Right ventricle myocardium inferior (tissue), 1 donor: ENCODE data around the gene NKX2-3. TPM values are rescaled to one million over a fixed set of nuclear protein-coding genes. Genes with fewer than 3 reads are reported as not detected.

Experiments used
- ATAC-seq: fragments of 200-7000 bp; cut with Tn5 transposase; one replicate; pipeline ENCODE4 v1.9.1; 2020; ENCODE audit warnings: mild to moderate bottlenecking, moderate library complexity
- DNase-seq: peaks from one replicate; pipeline ENCODE4 v3.0.0; 2021; ENCODE audit errors: missing footprints
- intact Hi-C: fragments of 100-400 bp; cut with DNase I; formaldehyde crosslinking; loops from one replicate; pipeline ENCODE4 v1.11.0; 2022
- total RNA-seq: library from RNA; stranded (reverse); fragmentation: NEBNext Ultra II Directional; extraction: Animal tissue kit (Norgen Biotek cat#: 25700); gene quantifications from one replicate; pipeline ENCODE4 v1.2.1, GENCODE V29; 2021
- donor health status: DM: no; HTN: yes; CAD: no; lungs with severe emphysema.

Gene NKX2-3
- total RNA-seq, 1 donor from 2014 or later, result not detected

DNA sequence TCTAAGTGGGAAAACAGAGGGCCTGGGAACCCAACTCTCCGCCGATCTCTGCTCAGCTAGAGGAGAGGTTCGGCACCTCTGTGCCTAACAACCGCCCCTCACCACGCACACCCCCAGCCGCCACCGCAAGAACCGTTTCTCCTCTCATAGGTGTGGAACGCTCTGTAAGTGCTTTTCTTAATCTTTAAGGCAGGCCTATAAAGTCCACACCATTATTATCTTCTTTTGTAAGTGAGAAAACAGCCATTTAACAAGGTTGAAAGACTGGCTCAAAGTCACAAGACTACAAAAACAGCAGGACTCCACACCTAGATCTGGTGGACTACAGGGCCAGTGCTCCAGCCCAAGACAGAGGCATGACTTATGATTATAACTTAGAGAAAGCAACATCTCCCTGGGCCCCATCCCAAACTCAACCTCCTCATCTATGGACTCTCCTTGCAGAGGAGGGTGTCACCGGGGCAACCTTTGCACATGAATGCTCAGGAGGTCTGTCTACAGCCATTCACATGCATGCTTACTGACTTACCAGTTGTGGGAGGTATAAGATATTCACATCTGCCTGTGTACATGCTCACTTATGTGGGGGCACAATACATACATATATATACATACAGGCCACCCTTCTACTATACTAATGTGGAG is 7.9 kb upstream of the NKX2-3 start:
- ATAC-seq (no peak), DNase-seq (no peak)
- intact Hi-C loops, result no loop called here

- ATAC-seq (no peak), DNase-seq (no peak)
- intact Hi-C loops, result no loop called here
These were observed 6.8 kb upstream of the NKX2-3 start for GRCh38 chr10:99525897-99526296.

GRCh38 chr10:99526861-99527504 is 5.8 kb upstream of the NKX2-3 start:
- intact Hi-C loops, result no loop called here
- DNase-seq, result no peak
- no peak for ATAC-seq

- ATAC-seq, result no peak
- intact Hi-C loops, result no loop called here
- no peak for DNase-seq
These were observed 4.9 kb upstream of the NKX2-3 start for GRCh38 chr10:99527526-99528493.

- ATAC-seq (no peak), DNase-seq (no peak)
- intact Hi-C loops, result no loop called here
These were observed 4.0 kb upstream of the NKX2-3 start for GRCh38 chr10:99528494-99529441.

DNA sequence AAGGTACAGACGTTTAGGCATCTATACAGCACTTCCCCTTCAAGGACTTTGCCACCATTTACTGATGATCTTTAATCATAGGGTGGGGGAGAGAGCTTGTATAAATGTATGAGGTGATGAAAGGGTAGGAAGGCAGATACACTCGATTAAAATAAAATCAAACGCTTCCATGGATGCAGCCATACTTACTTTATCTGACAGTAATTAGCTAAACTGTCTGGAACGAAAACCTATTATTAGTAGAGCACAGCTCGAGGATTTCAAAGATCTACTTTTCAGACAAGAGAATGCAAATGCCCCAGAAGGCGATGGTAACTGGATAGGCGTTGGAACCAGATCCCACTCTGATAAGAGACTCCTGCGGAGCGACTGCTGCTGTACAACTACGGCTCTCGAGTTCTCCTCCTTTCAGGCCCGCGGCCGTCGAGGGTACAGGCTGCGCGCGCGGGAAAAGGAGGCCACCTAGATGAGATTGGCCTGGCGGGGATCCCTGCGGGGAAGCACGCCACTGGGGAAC is 3.1 kb upstream of the NKX2-3 start:
- DNase-seq, result no peak
- ATAC-seq, result no peak
- intact Hi-C loops, result no loop called here

GRCh38 chr10:99530108-99531025 is 2.4 kb upstream of the NKX2-3 start:
- ATAC-seq, result no peak
- no peak for DNase-seq
- intact Hi-C loops, result no loop called here

DNA sequence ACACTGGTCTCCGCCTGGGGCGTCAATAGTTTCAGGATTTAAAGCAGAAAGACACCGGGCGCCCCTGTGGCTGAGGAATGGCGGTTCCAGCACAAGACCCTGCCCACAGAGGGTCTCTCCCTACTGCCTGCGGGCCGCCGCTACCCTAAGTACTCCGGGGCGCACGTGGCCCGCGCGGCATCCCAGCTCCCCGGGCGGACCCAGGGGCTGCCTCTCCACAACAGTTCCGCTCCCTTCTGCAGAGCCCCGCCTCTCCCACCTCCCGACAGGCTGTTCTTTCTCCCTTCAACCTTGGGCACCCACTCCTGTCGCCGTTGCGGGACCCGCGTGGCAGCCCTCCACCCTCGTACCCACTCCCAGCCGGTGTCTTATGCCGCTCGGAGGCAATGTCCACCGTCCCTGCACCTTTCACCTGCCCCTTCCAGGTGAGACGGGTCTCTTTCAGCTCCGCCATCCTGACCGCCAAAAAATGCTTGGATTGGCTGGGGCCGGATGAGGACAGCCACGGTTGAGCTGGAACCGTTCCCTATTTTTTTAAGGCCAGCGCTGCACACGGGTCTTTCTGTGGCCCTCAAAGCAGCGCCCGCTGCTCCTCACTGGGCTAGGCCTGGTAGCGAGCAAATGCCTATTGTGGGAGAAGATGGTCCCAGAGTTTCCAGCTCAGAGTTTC is 1.6 kb upstream of the NKX2-3 start:
- no peak for ATAC-seq
- DNase-seq, result no peak
- intact Hi-C loops, result no loop called here

GRCh38 chr10:99531696-99532593 is 797 bp upstream of the NKX2-3 start:
- ATAC-seq, result no peak
- no peak for DNase-seq
- intact Hi-C loops, result no loop called here

- intact Hi-C loops, result no loop called here
- DNase-seq (no peak), ATAC-seq (no peak)
These were observed 1.0 kb downstream of the NKX2-3 start for GRCh38 chr10:99533496-99534449.

- intact Hi-C loops, result no loop called here
- DNase-seq (no peak), ATAC-seq (no peak)
These were observed 1.8 kb downstream of the NKX2-3 start for GRCh38 chr10:99534450-99534938.

DNA sequence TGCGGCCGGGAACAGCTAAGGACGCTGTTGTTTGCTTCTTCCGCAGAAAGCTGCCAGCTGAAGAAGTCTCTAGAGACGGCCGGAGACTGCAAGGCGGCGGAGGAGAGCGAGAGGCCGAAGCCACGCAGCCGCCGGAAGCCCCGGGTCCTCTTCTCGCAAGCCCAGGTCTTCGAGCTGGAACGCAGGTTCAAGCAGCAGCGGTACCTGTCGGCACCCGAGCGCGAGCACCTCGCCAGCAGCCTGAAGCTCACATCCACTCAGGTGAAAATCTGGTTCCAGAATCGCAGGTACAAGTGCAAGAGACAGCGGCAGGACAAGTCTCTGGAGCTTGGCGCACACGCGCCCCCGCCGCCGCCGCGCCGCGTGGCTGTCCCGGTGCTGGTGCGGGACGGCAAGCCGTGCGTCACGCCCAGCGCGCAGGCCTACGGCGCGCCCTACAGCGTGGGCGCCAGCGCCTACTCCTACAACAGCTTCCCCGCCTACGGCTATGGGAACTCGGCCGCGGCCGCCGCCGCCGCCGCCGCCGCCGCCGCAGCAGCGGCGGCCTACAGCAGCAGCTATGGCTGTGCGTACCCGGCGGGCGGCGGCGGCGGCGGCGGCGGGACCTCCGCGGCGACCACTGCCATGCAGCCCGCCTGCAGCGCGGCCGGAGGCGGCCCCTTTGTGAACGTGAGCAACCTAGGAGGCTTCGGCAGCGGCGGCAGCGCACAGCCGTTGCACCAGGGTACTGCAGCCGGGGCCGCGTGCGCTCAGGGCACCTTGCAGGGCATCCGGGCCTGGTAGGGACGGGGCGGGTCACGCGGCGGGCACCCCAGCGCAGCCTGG is 2.4 kb downstream of the NKX2-3 start:
- peak; percentile 19 for ATAC-seq
- DNase-seq, result no peak
- intact Hi-C loops, result no loop called here

DNA sequence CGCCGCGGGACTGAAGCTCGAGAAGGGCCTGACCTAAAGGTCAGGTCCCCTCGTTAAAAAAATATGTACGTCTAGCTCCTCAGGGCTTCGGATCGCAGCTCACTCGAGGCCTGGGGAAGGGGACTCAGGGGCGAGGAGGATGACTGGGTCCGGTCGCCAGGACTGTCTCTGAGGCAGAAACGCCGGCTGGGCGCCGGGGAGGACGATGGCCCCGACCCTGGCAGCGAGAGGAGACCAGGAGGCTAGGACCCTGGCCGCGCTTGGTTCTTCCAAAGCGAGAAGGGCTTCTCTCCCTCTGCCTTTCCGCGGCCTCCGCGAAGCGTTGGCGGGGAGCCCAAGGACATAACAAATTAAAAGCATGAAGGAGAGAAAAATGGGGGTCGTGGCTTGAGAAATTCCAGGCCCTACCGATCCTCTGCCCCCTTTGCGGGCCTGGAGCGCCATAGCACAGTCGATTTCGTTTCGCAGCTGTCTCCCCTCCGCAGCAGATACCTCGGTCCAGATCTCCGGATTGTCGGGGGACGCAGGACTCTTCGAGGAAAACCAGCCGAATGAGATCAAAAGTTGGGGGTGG is 3.1 kb downstream of the NKX2-3 start:
- ATAC-seq (no peak), DNase-seq (no peak)
- intact Hi-C loops, result no loop called here
